GM18861 (cell line): ENCODE results near the gene CAD.

ENCODE experiments used
- ATAC-seq: cut with Tn5 transposase; IDR thresholded peaks from one replicate; pipeline ENCODE4 v1.9.1; 2021; ENCODE audit not compliant: unreplicated experiment

Gene CAD

GRCh38 chr2:27223416-27223815, 6.2 kb downstream of the CAD start:
- ATAC-seq: no peak

- no peak for ATAC-seq
Measured at GRCh38 chr2:27225526-27225925, 8.4 kb downstream of the CAD start.

GRCh38 chr2:27227501-27227900, 10.3 kb downstream of the CAD start:
- ATAC-seq: no peak

GRCh38 chr2:27231921-27232320, 14.8 kb downstream of the CAD start:
- no peak for ATAC-seq

GRCh38 chr2:27233341-27233740, 16.2 kb downstream of the CAD start:
- no peak for ATAC-seq

- ATAC-seq: no peak
Measured at GRCh38 chr2:27236136-27236535, 19.0 kb downstream of the CAD start.

- ATAC-seq: no peak
Measured at GRCh38 chr2:27236626-27237025, 19.5 kb downstream of the CAD start.

GRCh38 chr2:27237341-27237945, 20.3 kb downstream of the CAD start:
- no peak for ATAC-seq

- no peak for ATAC-seq
Measured at GRCh38 chr2:27238976-27239375, 21.8 kb downstream of the CAD start.

- ATAC-seq: no peak
Measured at GRCh38 chr2:27240406-27240805, 23.2 kb downstream of the CAD start.

- no peak for ATAC-seq
Measured at GRCh38 chr2:27241761-27242613, 24.8 kb downstream of the CAD start.

- ATAC-seq: no peak
Measured at GRCh38 chr2:27242614-27242951, 25.4 kb downstream of the CAD start.

- ATAC-seq: no peak
Measured at GRCh38 chr2:27243391-27244130, 26.4 kb downstream of the CAD start.

GRCh38 chr2:27245116-27245515, 27.9 kb downstream of the CAD start:
- no peak for ATAC-seq

GRCh38 chr2:27245626-27246025, 28.5 kb downstream of the CAD start:
- ATAC-seq: no peak

GRCh38 chr2:27247893-27248292, 30.7 kb downstream of the CAD start:
- no peak for ATAC-seq

- ATAC-seq: no peak
Measured at GRCh38 chr2:27249159-27249890, 32.2 kb downstream of the CAD start.

GRCh38 chr2:27249891-27250651, 32.9 kb downstream of the CAD start:
- ATAC-seq: no peak

- ATAC-seq: no peak
Measured at GRCh38 chr2:27250652-27251379, 33.6 kb downstream of the CAD start.

- no peak for ATAC-seq
Measured at GRCh38 chr2:27251766-27252165, 34.6 kb downstream of the CAD start.
